ENCODE data around the gene NDUFB10.

The NDUFB10 gene

GRCh38 chr16:2004795-2005517 lies 45.6 kb downstream of the NDUFB10 start:
- no peak for DNase-seq

GRCh38 chr16:2005646-2006045 lies 46.3 kb downstream of the NDUFB10 start:
- DNase-seq, result peak; percentile 90

DNA sequence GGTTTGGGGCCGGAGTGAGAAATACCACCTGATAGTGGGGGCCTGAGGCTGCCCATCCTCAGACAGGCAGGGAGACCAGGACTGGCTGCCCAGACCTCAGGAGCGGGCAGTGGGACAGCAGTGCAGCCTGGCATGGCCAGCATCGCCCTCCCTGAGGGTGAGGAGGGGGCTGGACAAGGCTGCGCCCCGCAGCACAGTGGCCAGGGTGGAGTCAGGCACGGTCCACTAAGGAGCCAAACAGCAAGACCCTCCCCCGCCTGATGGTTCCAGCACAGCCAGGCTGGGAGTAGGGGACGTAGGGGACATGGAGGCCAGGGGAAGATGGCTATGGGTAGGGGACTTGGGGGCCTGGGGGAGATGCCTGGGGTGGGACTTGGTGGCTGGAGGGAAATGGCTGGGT lies 47.0 kb downstream of the NDUFB10 start:
- DNase-seq, result no peak

- no peak for DNase-seq
Measured at GRCh38 chr16:2007081-2007836, 47.9 kb downstream of the NDUFB10 start.

- DNase-seq, result peak; percentile 90
Measured at GRCh38 chr16:2008009-2008526, 48.7 kb downstream of the NDUFB10 start.

GRCh38 chr16:2008631-2009163 lies 49.4 kb downstream of the NDUFB10 start:
- DNase-seq, result peak; percentile 69

- peak; percentile 41 for DNase-seq
Measured at GRCh38 chr16:2009164-2009711, 49.9 kb downstream of the NDUFB10 start.

- peak; percentile 94 for DNase-seq
Measured at GRCh38 chr16:2009791-2010510, 50.6 kb downstream of the NDUFB10 start, which contains the start of gene ZNF598. TSS of gene ZNF598 (minus strand) at chr16:2009821.

All from hematopoietic multipotent progenitor cell treated with erythropoietin and hydrocortisone succinate and interleukin-3 and kit ligand, for 4 days (in vitro differentiated cells).